Hepatocyte (in vitro differentiated cells): Measurements from ENCODE around the gene TPRA1. TPM values are rescaled to one million over a fixed set of nuclear protein-coding genes. Genes with fewer than 3 reads are reported as not detected.

Source experiments
- DNase-seq: peaks from one replicate; pipeline ENCODE4 v3.0.0-alpha.2; 2016; ENCODE audit warnings: low spot score
- H2AFZ ChIP-seq: fragments of 200-600 bp; sonication (generic); 2 replicates; pipeline ENCODE4 v1.6.0; 2016; ENCODE audit warnings: antibody characterized with exemption, mild to moderate bottlenecking
- H3K27ac ChIP-seq: fragments of 200-600 bp; sonication (generic); 2 replicates; pipeline ENCODE4 v1.5.1; 2016; ENCODE audit warnings: mild to moderate bottlenecking
- H3K27me3 ChIP-seq: fragments of 200-600 bp; sonication (generic); 2 replicates; pipeline ENCODE4 v1.6.1; 2016
- H3K36me3 ChIP-seq: fragments of 200-600 bp; sonication (generic); replicated peaks from 2 replicates; pipeline ENCODE4 v1.5.1; 2016; ENCODE audit warnings: low read depth; ENCODE audit not compliant: insufficient read depth
- H3K4me1 ChIP-seq: fragments of 200-600 bp; sonication (generic); 2 replicates; pipeline ENCODE4 v1.5.1; 2016; ENCODE audit warnings: mild to moderate bottlenecking, moderate library complexity; ENCODE audit not compliant: insufficient read depth
- H3K4me2 ChIP-seq: fragments of 200-600 bp; sonication (generic); 2 replicates; pipeline ENCODE4 v1.6.0; 2016
- H3K4me3 ChIP-seq: fragments of 200-600 bp; sonication (generic); 2 replicates; pipeline ENCODE4 v1.5.1; 2016; ENCODE audit warnings: mild to moderate bottlenecking
- H3K79me2 ChIP-seq: fragments of 200-600 bp; sonication (generic); 2 replicates; pipeline ENCODE4 v1.6.0; 2017; ENCODE audit warnings: mild to moderate bottlenecking
- H3K9me2 ChIP-seq: fragments of 200-600 bp; sonication (generic); replicated peaks from 2 replicates; pipeline ENCODE4 v1.6.0; 2017; ENCODE audit warnings: mild to moderate bottlenecking; ENCODE audit not compliant: insufficient read depth
- H3K9me3 ChIP-seq: fragments of 200-600 bp; sonication (generic); 2 replicates; pipeline ENCODE4 v1.5.1; 2016; ENCODE audit warnings: low read depth, mild to moderate bottlenecking
- H4K20me1 ChIP-seq: fragments of 200-600 bp; sonication (generic); 2 replicates; pipeline ENCODE4 v1.6.0; 2016; ENCODE audit warnings: mild to moderate bottlenecking; ENCODE audit not compliant: insufficient read depth, poor library complexity, severe bottlenecking
- CTCF ChIP-seq: fragments of 200-600 bp; sonication (generic); IDR thresholded peaks from 2 replicates; pipeline ENCODE4 v1.5.1; 2016; ENCODE audit warnings: antibody characterized with exemption, mild to moderate bottlenecking; ENCODE audit not compliant: poor library complexity
- EZH2 ChIP-seq: fragments of 200-600 bp; sonication (generic); IDR thresholded peaks from 2 replicates; pipeline ENCODE4 v1.6.1; 2016; ENCODE audit warnings: antibody characterized with exemption, mild to moderate bottlenecking, borderline replicate concordance
- EZH2phosphoT487 ChIP-seq: fragments of 200-600 bp; sonication (generic); IDR thresholded peaks from one replicate; pipeline ENCODE4 v1.6.1; 2018; ENCODE audit warnings: antibody characterized with exemption, mild to moderate bottlenecking, low read depth, moderate library complexity; ENCODE audit not compliant: unreplicated experiment, severe bottlenecking
- WGBS: methylation state at CpG from one replicate; pipeline ENCODE4 v1.1.6; 2016; ENCODE audit warnings: low lambda C conversion rate; ENCODE audit errors: missing lambda C conversion rate; 5-methylcytosine and 5-hydroxymethylcytosine counted together
- polyA plus RNA-seq: library from polyadenylated mRNA; unstranded; fragments of >200 nt; fragmentation: Nextera tagmentation; extraction: Ambion mirVana; gene quantifications from 2 replicates; pipeline ENCODE4 v1.2.1, GENCODE V29; 2016
- total RNA-seq: library from RNA; depleted of rRNA; stranded (reverse); fragments of >200 nt; gene quantifications from 2 replicates; pipeline ENCODE4 v1.2.3, GENCODE V29; 2014

TPRA1 gene
- total and polyA plus RNA-seq, 2 experiments from 2014 or later, result 41.0 to 57.2 TPM

GRCh38 chr3:127593178-127593577 is 2.6 kb upstream of the TPRA1 start:
- no peak overlapping the region for H3K4me3 ChIP-seq
- H3K79me2 ChIP-seq, result peaks cover 18% of the 10 kb centered on the region
- H3K27ac ChIP-seq, result no peak overlapping the region
- peaks cover 13% of the 10 kb centered on the region for H3K4me1 ChIP-seq
- no peak overlapping the region for H3K4me2 ChIP-seq
- 89% methylated on average over 5 of the region's 5 CpGs for WGBS
- no peaks in the 10 kb centered on the region for H3K9me3 ChIP-seq
- TF ChIP-seq EZH2 (no peak), CTCF (no peak), EZH2phosphoT487 (no peak)
- no peaks in the 10 kb centered on the region for H3K36me3 ChIP-seq
- no peaks in the 10 kb centered on the region for H3K9me2 ChIP-seq
- DNase-seq, result no peak
- no peak overlapping the region for H2AFZ ChIP-seq
- no peaks in the 10 kb centered on the region for H3K27me3 ChIP-seq
- peaks cover 14% of the 10 kb centered on the region for H4K20me1 ChIP-seq

- under 1% methylated on average over 32 of the region's 41 CpGs for WGBS
- peak overlapping the region; percentile 93 for H3K4me2 ChIP-seq
- peaks cover 14% of the 10 kb centered on the region for H3K4me1 ChIP-seq
- no peaks in the 10 kb centered on the region for H3K36me3 ChIP-seq
- H4K20me1 ChIP-seq, result peaks cover 32% of the 10 kb centered on the region
- peak overlapping the region; percentile 55 for H2AFZ ChIP-seq
- TF ChIP-seq EZH2phosphoT487 (no peak), CTCF (no peak), EZH2 (no peak)
- H3K9me2 ChIP-seq, result no peaks in the 10 kb centered on the region
- H3K27ac ChIP-seq, result peak overlapping the region; percentile 87
- H3K4me3 ChIP-seq, result peak overlapping the region; percentile 41
- DNase-seq, result no peak
- no peaks in the 10 kb centered on the region for H3K27me3 ChIP-seq
- H3K9me3 ChIP-seq, result no peaks in the 10 kb centered on the region
- H3K79me2 ChIP-seq, result peaks cover 47% of the 10 kb centered on the region
Measured at GRCh38 chr3:127590282-127590592, 296 bp downstream of the TPRA1 start.

GRCh38 chr3:127589600-127590281 is 792 bp downstream of the TPRA1 start:
- Histone ChIP-seq H3K27ac (peak overlapping the region; percentile 87), H3K9me2 (no peaks in the 10 kb centered on the region), H3K79me2 (peaks cover 52% of the 10 kb centered on the region), H3K4me3 (peak overlapping the region; percentile 41), H3K36me3 (no peaks in the 10 kb centered on the region), H2AFZ (peak overlapping the region; percentile 55), H3K27me3 (no peaks in the 10 kb centered on the region), H4K20me1 (peaks cover 37% of the 10 kb centered on the region), H3K9me3 (no peaks in the 10 kb centered on the region), H3K4me2 (peak overlapping the region; percentile 93), H3K4me1 (peaks cover 14% of the 10 kb centered on the region)
- peak; percentile 48 for DNase-seq
- 2% methylated on average over 25 of the region's 56 CpGs for WGBS
- TF ChIP-seq EZH2phosphoT487 (no peak), EZH2 (no peak), CTCF (no peak)
